ENCODE measurements around the gene B4GALNT4. TPM values are rescaled to one million over a fixed set of nuclear protein-coding genes. Genes with fewer than 3 reads are reported as not detected.

B4GALNT4 gene
- total and polyA plus RNA-seq, 2 of the 13 experiments (the other 11 are each of a cell fraction or from before 2014, with no cell fraction given) = 30.5 to 50.1 TPM

DNA sequence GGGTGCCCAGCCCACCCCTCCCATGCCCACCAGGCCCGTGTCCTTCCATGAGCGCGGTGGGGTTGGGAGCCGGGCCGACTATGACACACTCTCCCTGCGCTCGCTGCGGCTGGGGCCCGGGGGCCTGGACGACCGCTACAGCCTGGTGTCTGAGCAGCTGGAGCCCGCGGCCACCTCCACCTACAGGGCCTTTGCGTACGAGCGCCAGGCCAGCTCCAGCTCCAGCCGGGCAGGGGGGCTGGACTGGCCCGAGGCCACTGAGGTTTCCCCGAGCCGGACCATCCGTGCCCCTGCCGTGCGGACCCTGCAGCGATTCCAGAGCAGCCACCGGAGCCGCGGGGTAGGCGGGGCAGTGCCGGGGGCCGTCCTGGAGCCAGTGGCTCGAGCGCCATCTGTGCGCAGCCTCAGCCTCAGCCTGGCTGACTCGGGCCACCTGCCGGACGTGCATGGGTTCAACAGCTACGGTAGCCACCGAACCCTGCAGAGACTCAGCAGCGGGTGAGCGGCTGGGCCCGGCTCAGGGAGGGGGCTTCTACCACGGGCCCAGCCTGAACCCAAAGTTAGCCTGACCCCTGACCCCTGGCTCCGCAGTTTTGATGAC, 27.7 kb downstream of the B4GALNT4 start (continued):
- TF ChIP-seq ATF2 (CRISPR knock-in tag; IDR thresholded peaks at IDR 0.05) (peak; percentile 63), PREB (CRISPR knock-in tag; IDR thresholded peaks at IDR 0.05) (no peak), ZFP90 (CRISPR knock-in tag; IDR thresholded peaks at IDR 0.05; ENCODE audit: borderline replicate concordance) (no peak), MTF1 (CRISPR knock-in tag; IDR thresholded peaks at IDR 0.05) (no peak), ARID5B (CRISPR knock-in tag; IDR thresholded peaks at IDR 0.05) (peak; percentile 33; the same call in 1 of the 2 replicates), FOXA3 (CRISPR knock-in tag; IDR thresholded peaks at IDR 0.05) (peak; percentile 36; the same call in 1 of the 2 replicates), MTF2 (CRISPR knock-in tag; IDR thresholded peaks at IDR 0.05; ENCODE audit: borderline replicate concordance) (no peak), SOX6 (IDR thresholded peaks at IDR 0.05) (no peak), SOX6 (CRISPR knock-in tag; IDR thresholded peaks at IDR 0.05) (peak; percentile 15; the same call in 1 of the 2 replicates), PPARG (CRISPR knock-in tag; conservative IDR thresholded peaks at IDR 0.05) (0 out of 2 replicates have a peak, but pooled peaks have one; percentile 11), SIN3B (IDR thresholded peaks at IDR 0.05; ENCODE audit: low read length) (no peak), STAT6 (CRISPR knock-in tag; IDR thresholded peaks at IDR 0.05; ENCODE audit: borderline replicate concordance) (peak; percentile 40; the same call in 1 of the 2 replicates), ATF7-NPFF (CRISPR knock-in tag; IDR thresholded peaks at IDR 0.05; ENCODE audit: low read depth) (0 out of 2 replicates have a peak, but pooled peaks have one; percentile 42), ZFP41 (CRISPR knock-in tag; IDR thresholded peaks at IDR 0.05; ENCODE audit: borderline replicate concordance) (no peak), MBD4 (IDR thresholded peaks at IDR 0.05; ENCODE audit: borderline replicate concordance, low read length) (no peak), ZNF329 (CRISPR knock-in tag; IDR thresholded peaks at IDR 0.05; ENCODE audit: low read depth) (0 out of 2 replicates have a peak, but pooled peaks have one; percentile 34), ZNF354B (CRISPR knock-in tag; IDR thresholded peaks at IDR 0.05) (no peak), KMT2B (CRISPR knock-in tag; IDR thresholded peaks at IDR 0.05) (0 out of 2 replicates have a peak, but pooled peaks have one; percentile 34)
- TF ChIP-seq, protein P1, sequence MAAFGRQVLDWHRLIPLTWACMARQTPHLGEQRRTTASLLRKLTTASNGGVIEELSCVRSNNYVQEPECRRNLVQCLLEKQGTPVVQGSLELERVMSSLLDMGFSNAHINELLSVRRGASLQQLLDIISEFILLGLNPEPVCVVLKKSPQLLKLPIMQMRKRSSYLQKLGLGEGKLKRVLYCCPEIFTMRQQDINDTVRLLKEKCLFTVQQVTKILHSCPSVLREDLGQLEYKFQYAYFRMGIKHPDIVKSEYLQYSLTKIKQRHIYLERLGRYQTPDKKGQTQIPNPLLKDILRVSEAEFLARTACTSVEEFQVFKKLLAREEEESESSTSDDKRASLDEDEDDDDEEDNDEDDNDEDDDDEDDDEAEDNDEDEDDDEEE (CRISPR knock-in tag; IDR thresholded peaks at IDR 0.05) = peak; percentile 52; the same call in 1 of the 2 replicates
